Umbilical cord (tissue), 2 donors: ENCODE measurements around the gene EYA3. TPM values are rescaled to one million over a fixed set of nuclear protein-coding genes. Genes with fewer than 3 reads are reported as not detected.

ENCODE experiments used
- DNase-seq: peaks from one replicate; pipeline ENCODE4 v3.0.0-alpha.2; 2015; ENCODE audit warnings: low spot score
- total RNA-seq: library from RNA; depleted of rRNA; stranded (reverse); fragments of >200 nt; gene quantifications from one replicate; pipeline ENCODE4 v1.2.3, GENCODE V29; 2014; ENCODE audit warnings: low replicate concordance; ENCODE audit not compliant: insufficient read depth

The EYA3 gene
- total RNA-seq, 1 donor from 2014 or later, result 7.2 TPM

DNA sequence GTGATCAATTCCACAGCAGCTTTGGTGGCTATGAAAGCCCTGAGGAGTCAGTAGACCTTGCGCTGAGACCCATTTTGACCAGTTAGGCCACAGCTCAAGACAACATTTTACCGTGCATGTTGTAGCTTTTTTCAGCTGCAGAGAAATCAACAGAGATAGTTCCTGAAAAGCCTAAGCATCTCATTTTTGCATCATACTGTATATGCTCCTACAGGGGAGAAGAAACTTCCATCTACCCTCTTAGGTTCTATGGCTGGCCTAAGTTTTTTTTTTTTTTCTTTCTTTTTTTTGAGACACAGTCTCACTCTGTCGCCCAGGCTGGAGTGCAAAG lies 24.8 kb upstream of the EYA3 start:
- DNase-seq, result no peak

DNA sequence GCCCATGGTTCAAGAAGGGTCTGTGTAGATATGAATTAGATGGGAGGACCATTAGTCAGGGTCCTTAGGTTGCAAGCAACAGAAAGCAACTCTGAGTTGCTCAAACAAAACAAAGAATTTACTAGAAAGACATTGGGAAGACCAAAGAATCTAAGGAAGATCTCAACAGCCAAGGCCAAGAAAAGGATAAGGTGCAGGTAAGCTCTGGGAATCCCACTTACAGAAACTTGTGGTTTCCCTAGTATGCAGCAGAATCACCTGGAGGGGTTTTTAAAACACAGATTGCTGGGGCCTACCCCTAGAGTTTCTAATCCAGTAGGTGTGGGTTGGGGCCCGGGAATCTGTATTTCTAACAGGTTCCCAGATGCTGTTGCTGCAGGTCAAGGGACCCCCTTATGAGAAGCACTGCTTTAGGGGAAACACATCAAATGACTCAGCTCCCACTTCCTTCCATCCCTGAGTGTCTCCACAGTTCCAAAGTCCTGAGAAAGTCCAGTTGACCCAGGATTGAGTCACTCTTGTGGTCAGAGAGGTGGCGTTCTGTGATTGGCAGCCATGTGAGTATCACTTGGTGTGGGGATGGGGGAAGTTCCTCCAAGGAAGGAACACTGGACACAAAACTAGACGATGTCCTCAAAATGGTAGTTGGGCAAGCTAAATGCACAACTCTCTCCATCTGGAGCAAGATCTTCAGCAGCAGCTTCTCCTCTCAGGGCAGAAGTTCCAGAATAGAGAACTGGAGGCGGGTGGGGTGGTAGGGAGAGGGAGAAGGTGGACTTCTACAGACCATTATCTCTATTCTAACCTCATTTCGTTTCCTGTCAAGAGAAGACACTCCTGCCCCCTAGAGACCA lies 24.2 kb upstream of the EYA3 start:
- DNase-seq, result peak; percentile 12

DNA sequence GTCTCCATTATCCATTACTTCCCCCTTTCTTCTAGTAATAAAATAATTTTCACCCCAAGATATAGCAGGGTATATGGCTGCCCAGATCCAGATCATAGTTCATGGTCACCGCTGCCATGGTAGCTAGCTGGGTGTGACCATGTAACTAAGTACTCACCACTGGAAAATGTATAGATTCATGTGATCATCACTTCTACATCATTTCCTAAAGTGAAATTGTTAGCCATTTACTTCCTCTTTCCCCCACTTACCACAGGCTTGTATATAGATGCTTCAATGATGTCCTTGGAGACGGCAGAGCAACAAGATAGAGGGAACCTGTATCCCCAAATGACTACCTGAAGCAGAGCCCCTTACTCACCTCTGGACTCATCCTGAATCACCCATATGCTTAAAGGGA lies 22.7 kb upstream of the EYA3 start:
- no peak for DNase-seq

DNA sequence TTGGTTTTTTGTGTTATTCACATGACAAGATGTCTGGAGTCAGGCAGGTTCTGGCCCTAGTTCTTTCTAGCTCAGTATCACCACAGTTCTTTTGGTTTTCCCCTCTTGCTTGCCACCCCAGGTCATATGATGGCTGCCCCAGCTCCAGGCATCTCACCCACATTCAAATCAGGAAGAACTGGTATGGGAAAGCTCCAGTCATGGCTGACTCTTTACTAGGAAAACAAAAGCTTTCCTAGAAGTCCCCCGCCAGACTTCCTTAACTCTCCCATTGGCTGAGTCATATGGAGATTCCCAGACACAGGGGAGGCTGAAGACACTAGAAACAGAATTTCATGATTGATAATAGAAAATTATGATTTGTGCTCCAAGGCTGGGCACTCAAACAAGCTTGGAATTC lies 22.1 kb upstream of the EYA3 start:
- DNase-seq, result no peak

DNA sequence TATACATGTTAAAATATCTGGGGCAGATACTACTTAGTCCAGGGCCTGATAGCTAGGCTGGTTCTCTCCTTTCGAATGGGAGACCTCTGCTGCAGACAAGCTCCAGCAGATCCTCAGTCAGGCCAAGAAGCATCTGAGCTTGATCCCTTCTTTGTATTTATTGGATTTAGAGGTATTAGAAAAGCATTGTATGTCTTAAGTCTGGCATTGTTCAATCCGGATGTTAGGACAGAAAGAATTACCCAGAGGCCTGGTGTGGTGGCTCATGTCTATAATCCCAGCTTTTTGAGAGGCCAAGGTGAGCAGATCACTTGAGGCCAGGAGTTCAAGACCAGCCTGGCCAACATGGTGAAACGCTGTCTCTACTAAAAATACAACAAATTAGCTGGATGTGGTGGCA lies 21.2 kb upstream of the EYA3 start:
- DNase-seq, result no peak

DNA sequence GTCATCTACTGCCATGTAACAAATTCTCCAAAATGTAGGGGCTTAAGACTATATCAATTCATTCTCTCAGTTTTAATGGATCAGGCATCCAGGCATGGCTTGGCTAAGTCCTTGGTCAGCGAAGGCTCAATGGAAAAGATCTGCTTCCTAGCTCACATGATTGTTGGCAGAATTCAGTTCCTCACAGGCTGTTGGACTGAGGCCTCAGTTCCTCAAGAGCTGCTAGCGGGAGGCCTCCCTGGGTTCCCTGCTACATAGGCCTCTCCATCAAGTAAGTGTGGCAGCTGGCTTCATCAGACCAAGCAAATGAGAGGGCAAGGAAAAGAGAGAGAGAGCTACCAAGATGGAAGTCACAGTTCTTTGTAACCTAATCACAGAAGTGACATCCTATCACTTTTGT lies 19.6 kb upstream of the EYA3 start:
- DNase-seq, result no peak

DNA sequence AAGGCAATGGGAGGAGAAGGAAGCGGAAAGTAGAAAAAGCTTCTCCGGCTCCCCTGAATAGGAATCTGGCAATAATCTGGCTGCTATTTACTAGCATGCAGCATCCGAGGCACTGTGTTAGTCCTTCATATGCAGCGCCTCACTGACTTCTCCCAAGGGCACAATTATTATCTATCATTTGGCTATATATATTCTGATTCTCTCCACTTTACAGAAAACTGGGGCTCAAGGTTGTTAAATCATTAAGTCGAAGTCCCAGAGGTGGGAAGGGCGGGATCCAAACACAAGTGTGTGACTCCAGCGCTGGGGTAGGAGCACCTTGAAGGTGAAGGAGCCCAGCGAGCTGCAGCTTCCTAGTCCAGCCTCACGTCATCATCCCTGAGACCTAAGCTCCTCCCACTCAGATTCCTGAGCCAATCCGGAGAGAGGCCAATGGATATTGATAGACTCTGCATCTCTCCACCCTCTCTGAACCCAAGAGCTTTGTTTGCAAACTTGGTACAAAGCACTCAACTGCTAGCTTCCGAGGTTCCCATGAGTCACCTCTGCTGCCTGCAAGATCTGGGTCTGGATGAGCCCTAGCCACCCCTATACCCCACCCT lies 16.6 kb upstream of the EYA3 start:
- peak; percentile 63 for DNase-seq

DNA sequence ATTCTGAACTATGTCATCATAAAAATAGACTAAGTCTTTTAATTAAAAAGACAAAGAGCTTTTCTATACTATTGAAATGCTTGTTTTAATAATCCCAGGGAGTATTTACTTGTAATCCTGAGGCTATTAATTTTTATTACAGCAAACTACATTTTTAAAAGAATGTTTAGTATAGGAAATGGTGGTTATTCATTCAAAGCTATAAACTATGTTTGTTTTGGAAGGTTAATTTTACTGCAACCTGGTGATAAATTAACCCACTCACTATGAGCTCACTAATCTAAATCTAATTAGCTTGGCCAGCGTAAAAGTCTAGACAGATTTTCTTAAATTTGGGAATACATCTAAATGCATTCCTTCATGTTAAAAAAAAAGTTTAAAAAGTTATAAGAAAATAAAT lies 13.8 kb upstream of the EYA3 start:
- DNase-seq, result no peak

DNA sequence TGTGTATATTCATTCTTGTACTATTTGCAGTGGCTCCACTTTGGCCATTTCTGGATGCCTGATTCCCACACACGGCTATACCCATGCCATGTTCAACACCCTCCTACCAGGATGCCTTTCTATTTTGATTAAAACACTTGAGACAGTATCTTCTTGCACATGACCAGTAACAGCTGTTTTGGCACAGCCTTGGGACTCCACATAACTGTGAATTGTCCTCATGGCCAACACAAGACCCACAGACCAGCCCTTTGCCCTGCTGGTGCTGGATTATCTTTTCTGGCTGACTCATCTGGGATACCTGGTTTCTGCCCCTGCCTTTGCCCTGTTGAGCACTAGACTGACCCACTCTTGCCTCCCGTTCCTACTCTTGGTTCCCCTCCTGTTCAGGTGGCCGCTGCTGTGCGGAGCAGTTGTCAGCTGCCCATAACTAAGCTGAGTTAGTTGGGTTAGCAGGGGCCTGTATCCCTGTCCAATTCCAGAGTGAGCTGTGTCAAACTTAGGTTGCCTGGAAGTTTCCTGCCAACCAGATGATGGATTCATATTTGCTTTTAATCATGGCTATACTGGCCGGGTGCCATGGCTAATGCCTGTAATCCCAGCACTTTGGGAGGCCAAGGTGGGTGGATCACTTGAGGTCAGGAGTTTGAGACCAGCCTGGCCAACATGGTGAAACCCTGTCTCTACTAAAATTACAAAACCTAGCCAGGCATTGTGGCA lies 10.8 kb upstream of the EYA3 start:
- DNase-seq, result no peak

DNA sequence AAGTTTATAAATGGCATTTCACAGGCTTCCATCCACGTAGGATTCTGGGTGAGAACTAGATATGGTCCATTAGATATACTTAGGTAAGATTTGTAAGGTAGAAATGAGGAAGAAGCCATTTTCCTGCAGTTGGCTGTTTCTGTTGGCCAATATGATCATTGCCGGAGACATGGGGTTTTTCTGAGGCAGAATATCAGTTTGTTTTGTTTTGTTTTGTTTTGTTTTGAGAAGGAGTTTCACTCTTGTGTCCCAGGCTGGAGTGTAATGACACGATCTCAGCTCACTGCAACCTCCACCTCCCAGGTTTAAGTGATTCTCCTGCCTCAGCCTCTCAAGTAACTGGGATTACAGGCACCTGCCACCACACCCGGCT lies 8.7 kb upstream of the EYA3 start:
- DNase-seq, result no peak

DNA sequence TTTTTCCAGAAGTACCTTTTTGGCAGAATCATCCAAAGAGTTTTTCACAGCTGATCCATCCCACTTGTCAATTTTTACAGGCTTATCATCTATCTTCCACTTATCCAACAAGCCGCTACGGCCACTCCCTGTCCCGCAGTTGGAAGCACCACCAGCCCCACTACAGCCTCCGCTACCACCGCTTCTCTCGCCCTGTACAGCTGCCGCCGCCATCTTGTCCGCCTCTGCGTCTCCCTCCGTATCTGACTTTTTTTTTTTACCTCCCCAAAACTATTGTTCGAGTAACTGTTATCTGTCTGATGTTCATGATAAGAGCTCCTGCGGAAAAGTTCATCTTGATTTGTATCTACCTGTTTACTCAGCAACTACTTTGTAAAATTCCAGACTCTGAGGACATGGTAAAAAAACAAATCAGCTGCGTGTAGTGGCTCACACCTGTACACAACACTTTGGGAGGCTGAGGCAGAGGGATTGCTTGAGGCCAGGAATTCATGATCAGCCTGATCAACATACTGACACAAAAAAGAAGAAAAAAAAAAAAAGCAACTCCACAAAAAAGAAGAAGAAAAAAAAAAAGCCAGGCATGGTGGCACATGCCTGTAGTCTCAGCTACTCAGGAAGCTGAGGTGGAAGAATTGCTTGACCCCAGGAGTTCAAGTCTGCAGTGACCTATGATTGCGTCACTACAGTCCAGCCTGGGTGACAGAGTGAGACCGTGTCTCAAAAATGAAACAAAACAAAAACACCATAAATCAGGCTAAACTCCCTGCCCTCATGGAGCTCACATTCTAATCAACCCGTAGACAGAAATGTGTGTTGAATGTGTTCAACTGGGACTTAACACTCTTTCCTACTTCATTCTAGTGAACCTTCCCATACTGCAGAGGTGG lies 8.0 kb upstream of the EYA3 start:
- DNase-seq, result no peak

DNA sequence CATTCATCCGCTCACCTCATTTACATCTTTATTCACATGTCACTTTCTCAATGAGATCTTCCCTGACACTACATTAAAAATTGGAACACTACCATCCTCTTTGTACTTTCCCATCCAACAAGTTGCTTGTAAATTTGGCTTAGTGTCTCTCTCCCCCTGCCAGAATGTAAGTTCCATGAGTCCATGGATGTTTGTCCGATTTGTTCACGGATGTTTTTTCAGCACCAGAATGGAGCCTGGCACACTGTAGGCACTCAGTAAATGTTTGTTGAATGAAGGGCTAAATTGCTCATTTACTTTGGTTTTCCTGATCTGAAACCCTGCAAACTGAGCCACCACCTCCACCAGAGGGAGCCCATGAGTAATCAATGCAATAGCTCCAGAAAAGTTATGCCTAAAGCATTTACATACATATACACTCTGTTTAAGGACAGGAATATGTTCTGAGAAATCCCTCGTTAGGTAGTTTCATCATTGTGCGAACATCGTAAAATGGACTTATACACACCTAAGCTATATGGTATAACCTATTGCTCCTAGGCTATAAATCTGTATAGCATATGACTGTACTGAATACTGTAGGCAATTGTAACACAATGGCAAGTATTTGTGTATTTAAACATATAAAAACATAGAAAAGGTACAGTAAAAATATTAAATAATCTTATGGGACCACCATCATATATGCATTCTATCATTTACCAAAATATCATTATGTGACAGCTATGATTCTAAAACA lies 2.8 kb upstream of the EYA3 start:
- peak; percentile 72 for DNase-seq

DNA sequence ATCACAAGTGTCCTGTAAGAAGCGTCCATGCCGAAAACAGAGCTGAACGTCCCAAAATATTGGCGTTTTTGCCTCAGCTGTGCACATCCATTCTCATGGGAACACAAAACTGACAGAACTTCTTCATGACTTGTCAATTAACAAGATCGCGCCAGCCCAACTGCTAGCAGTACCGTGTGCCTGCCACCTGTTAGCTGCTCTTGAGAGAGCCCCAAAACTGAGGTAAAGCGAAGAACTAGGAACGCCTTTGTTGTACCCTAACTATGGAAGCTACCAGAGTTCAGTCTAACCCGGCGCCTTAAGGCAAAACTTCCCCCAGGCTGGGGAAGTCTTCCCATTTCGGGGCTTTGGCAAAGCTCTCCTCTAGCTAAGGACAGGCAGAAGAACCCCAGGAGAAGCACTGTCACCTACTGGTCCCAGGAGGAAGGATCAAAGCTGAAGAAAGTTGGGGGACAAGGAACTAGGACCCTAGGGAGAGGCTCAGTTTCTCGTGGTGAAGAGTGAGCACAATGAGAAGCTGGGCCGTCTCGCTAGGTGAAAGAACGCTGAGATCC lies 719 bp downstream of the EYA3 start:
- peak; percentile 8 for DNase-seq

DNA sequence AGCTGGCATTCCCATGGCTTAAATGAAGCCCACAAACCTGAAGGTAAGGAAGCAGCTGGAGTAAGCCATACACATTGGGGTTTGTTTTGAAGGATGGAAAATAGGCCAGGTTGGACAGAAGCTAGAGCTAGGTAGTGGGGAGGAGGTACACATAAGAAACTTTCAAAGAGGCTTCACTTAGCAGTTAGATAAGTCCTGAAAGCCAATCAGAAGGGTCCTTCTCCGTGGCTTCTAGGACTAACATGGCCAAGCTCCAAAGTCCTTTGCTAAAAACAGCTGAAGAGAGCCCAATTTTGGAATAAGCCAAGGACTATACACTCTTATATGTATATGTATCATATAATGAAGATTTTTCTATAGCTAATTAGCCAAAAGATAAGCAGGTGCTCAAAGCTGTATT lies 1.8 kb downstream of the EYA3 start:
- no peak for DNase-seq

DNA sequence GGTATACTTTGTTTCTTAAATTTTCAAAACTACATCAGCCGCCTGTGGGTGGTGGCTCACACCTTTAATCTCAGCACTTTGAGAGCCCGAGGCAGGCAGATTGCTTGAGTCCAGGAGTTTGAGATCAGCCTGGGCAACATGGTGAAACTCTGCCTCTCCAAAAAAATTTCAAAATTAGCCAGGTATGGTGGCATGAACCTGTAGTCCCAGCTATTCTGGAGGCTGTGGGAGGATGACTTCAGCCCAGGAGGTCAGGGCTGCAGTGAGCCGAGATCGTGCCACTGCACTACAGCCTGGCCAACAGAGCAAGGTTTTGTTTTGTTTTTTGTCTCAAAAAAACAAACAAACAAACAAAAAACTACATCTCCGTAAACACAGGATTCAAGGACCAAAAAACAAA lies 3.3 kb downstream of the EYA3 start:
- no peak for DNase-seq

DNA sequence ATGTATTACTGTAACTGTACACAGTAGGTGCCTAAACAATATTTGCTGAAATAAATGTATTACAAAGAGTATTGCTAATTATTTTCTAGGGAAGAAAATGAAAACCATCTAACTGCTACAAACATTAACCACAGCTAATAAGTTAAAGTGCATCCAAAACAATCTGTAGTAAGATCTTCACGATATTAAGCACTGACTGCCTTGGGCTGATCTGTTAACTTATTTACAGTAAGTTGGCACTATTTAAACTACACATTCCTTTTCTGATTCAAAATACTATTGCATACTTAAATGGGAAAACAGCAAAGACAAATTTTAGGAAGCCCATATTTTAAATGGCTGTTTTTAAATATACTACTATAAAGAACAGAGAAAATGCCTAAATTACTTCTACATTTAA lies 4.5 kb downstream of the EYA3 start:
- no peak for DNase-seq

DNA sequence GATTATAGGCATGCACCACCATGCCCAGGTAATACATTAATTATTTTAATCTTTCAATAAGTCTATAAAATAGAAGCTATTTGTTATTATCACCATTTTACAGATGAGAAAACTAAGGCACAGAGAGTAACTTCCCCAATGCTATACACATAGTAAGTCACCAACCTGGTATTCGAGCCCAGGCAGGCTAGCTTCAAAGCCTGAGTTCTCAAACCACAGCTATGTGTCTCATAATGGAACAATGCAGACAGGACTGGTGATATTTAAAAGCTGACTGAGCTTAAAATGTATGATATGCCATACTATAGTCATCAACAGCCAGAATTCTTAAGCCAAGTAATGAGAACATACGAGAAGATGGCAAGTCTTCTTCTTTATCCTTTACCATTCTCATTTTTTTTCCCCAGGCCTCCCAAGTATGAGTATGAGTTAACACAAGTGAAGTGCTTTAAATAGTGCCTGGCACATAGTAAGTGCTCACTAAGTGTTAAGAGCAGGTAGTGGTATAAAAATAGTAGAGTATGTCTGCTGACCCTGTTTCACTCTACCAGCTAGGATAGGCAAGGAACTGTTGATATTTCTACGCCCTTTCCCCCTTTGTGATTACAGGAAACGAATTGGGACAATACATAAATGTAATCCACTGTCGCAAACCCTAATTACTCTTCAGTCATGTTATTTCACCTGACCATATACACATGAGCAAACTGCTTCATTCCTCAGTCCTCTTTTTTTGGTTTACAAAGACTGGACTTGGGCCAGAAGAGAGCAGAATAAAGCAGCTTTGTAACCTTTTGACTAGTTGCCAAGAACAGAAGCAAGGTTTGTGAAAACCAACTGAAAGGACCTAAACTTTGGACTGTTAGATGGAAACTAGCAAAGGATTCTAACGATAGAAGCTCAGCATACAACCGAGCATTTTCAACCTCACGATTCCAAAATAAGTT lies 9.5 kb downstream of the EYA3 start:
- no peak for DNase-seq

DNA sequence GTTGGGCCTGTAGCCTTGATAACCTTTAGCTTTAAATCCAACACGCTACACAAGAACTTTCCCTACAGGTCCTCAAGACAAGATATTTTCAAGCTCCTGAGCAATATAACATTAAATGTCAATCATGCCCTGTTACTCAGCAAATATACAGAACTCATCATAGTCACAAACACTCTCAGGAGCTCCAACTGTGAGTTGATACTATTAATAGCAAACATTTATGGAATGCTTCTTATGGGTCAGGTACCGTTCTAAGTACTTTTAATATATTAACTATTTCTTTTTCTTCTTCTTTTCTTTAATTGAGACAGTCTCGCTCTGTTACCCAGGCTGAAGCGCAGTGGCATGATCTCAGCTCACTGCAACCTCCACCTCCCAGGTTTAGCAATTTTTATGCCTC lies 10.1 kb downstream of the EYA3 start:
- DNase-seq, result no peak

DNA sequence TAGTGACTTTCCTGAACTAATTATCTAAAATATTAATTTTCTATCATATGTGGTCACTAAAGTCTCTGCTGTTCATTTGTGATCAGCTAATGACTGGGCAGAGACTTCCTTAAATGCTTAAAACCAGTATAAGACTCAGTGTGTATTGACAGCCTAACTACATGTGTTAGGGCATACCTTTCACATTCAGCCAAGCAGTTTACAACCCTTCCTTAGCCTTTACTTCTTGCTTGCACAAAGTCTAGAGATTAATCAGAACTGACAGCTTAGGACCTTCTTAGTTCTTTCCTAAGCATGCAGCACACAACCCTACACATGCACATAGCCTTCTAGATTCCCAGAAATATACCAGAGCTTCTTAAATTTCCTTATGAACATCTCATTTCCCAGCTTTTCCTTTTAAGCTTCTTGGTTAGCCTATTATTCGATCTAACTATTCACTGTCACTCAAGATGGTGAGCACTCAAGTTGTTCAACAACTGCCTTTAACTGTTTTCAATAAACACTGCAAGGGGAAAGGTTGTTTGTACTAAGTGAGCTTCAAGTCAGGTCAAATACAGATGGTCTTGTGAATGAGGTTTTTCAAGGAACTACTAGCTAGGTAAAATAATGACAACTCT lies 13.4 kb downstream of the EYA3 start:
- DNase-seq, result no peak
